Mesothelial cell of epicardium (in vitro differentiated cells): ENCODE measurements around the gene HOXD3. TPM values are rescaled to one million over a fixed set of nuclear protein-coding genes. Genes with fewer than 3 reads are reported as not detected.

ENCODE experiments used
- DNase-seq, 2 experiments: peaks; one replicate each; pipeline ENCODE4 v3.0.0; 2021; ENCODE audit warnings: low spot score in 2 of 2; ENCODE audit not compliant: unreplicated experiment in 2 of 2
- H3K27ac Mint-ChIP-seq: 2 replicates; pipeline ENCODE4 v1.8.0; 2021; ENCODE audit warnings: mixed read lengths
- H3K27me3 Mint-ChIP-seq: 2 replicates; pipeline ENCODE4 v1.8.0; 2021; ENCODE audit warnings: low read depth, mixed read lengths
- H3K36me3 Mint-ChIP-seq: 2 replicates; pipeline ENCODE4 v1.8.0; 2021; ENCODE audit warnings: mixed read lengths
- H3K4me1 Mint-ChIP-seq: 2 replicates; pipeline ENCODE4 v1.8.0; 2021; ENCODE audit warnings: mixed read lengths
- H3K4me3 Mint-ChIP-seq: 2 replicates; pipeline ENCODE4 v1.8.0; 2021; ENCODE audit warnings: mild to moderate bottlenecking, moderate library complexity, mixed read lengths
- H3K9me3 Mint-ChIP-seq: 2 replicates; pipeline ENCODE4 v1.8.0; 2021; ENCODE audit warnings: mixed read lengths
- total RNA-seq: library from RNA; stranded (reverse); gene quantifications from 3 replicates; pipeline ENCODE4 v1.2.1, GENCODE V29; 2021
- TF ChIP-seq, protein P1 (sequence below): fragments of 200-600 bp; sonication (generic); IDR thresholded peaks from one replicate; pipeline ENCODE4 v1.5.0; 2021; ENCODE audit warnings: antibody characterized with exemption; ENCODE audit not compliant: unreplicated experiment

HOXD3 gene
- total RNA-seq, 1 donor from 2014 or later: 1.1 TPM

DNA sequence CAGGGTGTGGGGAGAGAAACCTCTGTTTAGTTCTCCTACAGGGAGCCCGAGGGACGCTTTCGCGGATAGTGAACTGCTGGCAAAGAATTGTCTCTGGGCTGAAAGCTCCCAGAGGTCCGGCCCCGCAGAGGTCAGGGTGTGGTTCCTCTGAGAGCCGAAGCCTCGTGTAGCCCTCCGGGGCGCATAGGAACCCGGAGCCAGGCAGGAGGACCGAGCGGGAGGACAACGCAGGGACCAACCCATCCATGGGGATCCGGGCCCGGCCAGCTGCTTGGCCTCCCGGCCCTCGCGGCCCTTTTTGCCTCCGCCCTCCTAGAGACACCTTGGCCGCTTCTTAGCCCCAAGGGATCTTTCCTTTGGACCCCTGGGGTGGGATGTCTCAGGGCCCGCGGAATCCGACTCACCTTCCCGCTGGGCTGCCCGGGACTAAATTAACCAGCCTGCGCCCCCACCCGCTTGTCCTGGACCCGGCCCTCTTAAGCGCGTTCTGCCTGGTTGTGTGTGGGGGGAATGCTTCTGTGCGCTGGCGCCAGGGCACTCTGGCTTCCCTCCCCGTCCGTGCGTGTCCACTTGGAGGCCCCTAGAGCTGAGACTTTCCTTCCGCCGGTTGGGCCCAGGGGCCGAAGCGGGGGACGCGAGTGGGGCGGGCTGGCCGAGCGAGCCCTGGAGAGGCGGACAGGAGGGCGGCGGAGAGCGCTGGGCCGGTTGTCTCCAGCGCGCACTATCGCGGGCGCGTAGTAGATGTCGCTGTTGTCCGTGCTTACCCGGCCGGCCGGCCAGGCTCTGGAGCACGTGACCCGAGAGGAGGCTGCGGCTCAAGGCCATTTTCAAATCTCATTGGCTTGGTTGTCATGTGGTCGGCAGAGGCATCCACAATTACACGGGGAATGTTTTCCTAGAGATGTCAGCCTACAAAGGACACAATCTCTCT, 41.0 kb upstream of the HOXD3 start, which contains the start of gene HOXD10:
Gene HOXD10 (plus strand): TSS at position 896 of the 931 bp plus-strand sequence. CDS start 56 bp downstream, outside the sequence.
- Mint-ChIP-seq H3K4me3 (peak within 1 kb of the TSS; percentile 28), H3K36me3 (peaks cover 3% of the 10 kb centered on the region), H3K27ac (no peak within 1 kb of the TSS)

DNA sequence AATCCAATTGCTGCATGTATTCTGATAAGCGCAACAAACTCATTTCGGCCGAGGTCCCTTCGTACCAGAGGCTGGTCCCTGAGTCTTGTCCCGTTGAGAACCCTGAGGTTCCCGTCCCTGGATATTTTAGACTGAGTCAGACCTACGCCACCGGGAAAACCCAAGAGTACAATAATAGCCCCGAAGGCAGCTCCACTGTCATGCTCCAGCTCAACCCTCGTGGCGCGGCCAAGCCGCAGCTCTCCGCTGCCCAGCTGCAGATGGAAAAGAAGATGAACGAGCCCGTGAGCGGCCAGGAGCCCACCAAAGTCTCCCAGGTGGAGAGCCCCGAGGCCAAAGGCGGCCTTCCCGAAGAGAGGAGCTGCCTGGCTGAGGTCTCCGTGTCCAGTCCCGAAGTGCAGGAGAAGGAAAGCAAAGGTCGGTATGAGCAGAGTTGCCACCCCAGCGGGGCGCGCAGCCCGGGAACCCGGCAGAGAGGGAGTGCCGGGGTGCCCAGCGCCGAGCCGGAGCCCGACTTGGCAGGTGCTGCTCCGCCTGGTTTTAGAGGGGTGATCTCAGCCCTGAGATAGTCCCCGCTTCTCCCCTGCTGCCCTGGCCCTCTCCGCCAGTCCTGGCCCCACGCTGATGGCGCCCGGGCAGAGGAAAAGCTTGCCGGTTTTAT, 39.8 kb upstream of the HOXD3 start:
- Mint-ChIP-seq H3K27me3 (peaks cover 98% of the 10 kb centered on the region), H3K36me3 (peaks cover 3% of the 10 kb centered on the region), H3K27ac (no peak overlapping the region), H3K9me3 (peaks cover 4% of the 10 kb centered on the region), H3K4me1 (peaks cover 1% of the 10 kb centered on the region), H3K4me3 (no peak overlapping the region)
- no peak for DNase-seq
- TF ChIP-seq, protein P1, sequence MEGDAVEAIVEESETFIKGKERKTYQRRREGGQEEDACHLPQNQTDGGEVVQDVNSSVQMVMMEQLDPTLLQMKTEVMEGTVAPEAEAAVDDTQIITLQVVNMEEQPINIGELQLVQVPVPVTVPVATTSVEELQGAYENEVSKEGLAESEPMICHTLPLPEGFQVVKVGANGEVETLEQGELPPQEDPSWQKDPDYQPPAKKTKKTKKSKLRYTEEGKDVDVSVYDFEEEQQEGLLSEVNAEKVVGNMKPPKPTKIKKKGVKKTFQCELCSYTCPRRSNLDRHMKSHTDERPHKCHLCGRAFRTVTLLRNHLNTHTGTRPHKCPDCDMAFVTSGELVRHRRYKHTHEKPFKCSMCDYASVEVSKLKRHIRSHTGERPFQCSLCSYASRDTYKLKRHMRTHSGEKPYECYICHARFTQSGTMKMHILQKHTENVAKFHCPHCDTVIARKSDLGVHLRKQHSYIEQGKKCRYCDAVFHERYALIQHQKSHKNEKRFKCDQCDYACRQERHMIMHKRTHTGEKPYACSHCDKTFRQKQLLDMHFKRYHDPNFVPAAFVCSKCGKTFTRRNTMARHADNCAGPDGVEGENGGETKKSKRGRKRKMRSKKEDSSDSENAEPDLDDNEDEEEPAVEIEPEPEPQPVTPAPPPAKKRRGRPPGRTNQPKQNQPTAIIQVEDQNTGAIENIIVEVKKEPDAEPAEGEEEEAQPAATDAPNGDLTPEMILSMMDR: no peak

More for the DNA sequence above, 41.0 kb upstream of the HOXD3 start, which contains the start of gene HOXD10:
- Mint-ChIP-seq H3K9me3 (peaks cover 4% of the 10 kb centered on the region), H3K27me3 (peaks cover 99% of the 10 kb centered on the region), H3K4me1 (peaks cover 1% of the 10 kb centered on the region)
- no peak for DNase-seq
- TF ChIP-seq, protein P1: no peak

DNA sequence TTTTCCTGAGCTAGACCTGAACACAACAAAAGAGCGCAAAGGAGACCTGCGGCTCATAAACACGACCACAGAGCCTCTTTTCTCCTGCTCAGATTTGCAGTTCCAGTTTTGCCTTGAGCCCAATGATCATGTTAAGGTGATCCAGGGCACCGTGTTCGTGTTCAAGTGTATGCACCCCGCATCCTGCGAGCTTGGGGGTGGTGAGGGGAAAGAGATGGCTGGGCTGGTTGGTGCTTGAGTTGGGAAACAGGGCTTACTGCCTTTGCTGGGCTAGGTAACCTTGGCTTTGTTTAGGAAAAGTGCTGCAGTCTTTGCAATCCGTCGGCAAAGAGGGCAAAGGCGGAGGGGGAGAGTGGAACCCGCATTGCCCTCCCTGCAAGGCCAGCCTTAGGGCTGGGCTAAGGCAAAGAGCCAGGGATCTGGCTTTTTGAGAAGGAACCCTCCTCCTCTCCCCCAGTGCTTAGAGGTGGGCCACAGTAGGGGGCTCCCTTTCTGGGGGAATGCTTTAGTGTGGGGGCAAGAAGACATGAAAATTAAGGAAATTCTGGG, 39.2 kb upstream of the HOXD3 start:
- no peak overlapping the region for H3K4me3 Mint-ChIP-seq
- H3K9me3 Mint-ChIP-seq: peaks cover 4% of the 10 kb centered on the region
- peaks cover 3% of the 10 kb centered on the region for H3K4me1 Mint-ChIP-seq
- TF ChIP-seq, protein P1: no peak
- DNase-seq: no peak
- peaks cover 3% of the 10 kb centered on the region for H3K36me3 Mint-ChIP-seq
- peaks cover 98% of the 10 kb centered on the region for H3K27me3 Mint-ChIP-seq
- no peak overlapping the region for H3K27ac Mint-ChIP-seq

DNA sequence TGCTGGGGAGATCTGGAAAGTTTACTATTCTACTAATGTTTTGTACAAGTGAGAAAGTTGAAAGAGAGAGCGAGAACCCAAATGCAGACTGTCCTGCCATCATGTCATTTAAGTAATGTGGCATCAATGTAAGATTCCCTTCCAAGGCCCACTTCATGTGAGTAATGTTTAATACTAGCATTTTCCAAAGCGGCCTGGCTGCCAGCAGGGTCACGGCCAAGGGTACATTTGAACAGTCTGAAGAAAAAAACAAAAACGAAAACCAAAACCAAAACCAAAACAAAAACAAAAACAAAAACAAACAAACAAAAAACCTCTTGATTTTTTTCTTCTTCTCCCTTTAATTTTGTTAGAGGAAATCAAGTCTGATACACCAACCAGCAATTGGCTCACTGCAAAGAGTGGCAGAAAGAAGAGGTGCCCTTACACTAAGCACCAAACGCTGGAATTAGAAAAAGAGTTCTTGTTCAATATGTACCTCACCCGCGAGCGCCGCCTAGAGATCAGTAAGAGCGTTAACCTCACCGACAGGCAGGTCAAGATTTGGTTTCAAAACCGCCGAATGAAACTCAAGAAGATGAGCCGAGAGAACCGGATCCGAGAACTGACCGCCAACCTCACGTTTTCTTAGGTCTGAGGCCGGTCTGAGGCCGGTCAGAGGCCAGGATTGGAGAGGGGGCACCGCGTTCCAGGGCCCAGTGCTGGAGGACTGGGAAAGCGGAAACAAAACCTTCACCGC, 38.3 kb upstream of the HOXD3 start:
- Mint-ChIP-seq H3K27me3 (peaks cover 97% of the 10 kb centered on the region), H3K4me1 (peaks cover 7% of the 10 kb centered on the region), H3K36me3 (peaks cover 3% of the 10 kb centered on the region), H3K27ac (no peak overlapping the region), H3K4me3 (no peak overlapping the region), H3K9me3 (peaks cover 4% of the 10 kb centered on the region)
- TF ChIP-seq, protein P1: peak; percentile 64
- DNase-seq: no peak
